SKM-1 treated with dmso at 0.1 percent for 144 hours (cell line): ENCODE data around the gene NCKAP5.
"Not testable (repeated sequence)": the region's sequence is repeated elsewhere in the genome, so short reads cannot be mapped to it uniquely, and the experiment has no call there.

Experiments used
- DNase-seq: peaks from one replicate; lab custom pipeline; 2025; ENCODE audit not compliant: unreplicated experiment; lab: John Stamatoyannopoulos, UW

NCKAP5 gene

DNA sequence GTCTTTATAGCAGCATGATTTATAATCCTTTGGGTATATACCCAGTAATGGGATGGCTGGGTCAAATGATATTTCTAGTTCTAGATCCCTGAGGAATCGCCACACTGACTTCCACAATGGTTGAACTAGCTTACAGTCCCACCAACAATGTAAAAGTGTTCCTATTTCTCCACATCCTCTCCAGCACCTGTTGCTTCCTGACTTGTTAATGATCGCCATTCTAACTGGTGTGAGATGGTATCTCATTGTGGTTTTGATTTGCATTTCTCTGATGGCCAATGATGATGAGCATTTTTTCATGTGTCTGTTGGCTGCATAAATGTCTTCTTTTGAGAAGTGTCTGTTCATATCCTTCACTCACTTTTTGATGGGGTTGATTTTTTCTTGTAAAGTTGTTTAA lies 868.5 kb downstream of the NCKAP5 start:
- not testable (repeated sequence) for DNase-seq

- DNase-seq, result not testable (repeated sequence)
These were observed 869.9 kb downstream of the NCKAP5 start for GRCh38 chr2:132698347-132698746.

- DNase-seq, result no peak
These were observed 870.6 kb downstream of the NCKAP5 start for GRCh38 chr2:132697556-132698205.

- DNase-seq, result no peak
These were observed 875.4 kb downstream of the NCKAP5 start for GRCh38 chr2:132692816-132693215.

- DNase-seq, result no peak
These were observed 876.7 kb downstream of the NCKAP5 start for GRCh38 chr2:132691556-132691955.

DNA sequence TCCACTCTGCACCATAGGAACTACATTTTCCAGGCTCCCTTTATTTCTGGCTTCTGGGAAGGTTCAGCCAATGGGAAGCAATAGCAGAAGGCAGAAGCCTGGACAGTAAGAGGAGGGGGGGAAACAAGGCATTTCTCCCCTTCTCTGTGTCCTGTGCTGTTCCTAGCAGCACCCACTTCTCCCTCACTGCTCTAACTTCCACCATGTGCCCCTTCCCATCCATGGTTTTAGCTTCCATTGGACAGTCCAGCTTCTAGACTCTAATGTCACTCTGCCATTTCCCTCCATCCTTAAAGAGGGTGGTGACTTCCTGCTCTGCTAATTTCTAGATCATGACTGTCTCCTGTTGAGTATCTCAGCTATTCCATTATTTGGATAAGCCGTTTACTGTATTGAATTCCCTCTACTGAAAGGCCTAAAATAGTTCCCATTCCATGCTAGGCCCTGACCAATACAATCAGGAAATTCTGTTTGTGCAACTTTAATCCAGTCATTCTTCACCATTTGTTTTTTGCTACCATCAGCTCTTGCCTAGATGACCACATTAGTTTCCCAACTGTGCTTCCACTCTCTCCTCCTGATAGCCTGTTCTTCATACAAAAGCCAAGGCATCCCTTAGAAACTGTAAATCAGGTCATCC lies 877.5 kb downstream of the NCKAP5 start:
- no peak for DNase-seq

DNA sequence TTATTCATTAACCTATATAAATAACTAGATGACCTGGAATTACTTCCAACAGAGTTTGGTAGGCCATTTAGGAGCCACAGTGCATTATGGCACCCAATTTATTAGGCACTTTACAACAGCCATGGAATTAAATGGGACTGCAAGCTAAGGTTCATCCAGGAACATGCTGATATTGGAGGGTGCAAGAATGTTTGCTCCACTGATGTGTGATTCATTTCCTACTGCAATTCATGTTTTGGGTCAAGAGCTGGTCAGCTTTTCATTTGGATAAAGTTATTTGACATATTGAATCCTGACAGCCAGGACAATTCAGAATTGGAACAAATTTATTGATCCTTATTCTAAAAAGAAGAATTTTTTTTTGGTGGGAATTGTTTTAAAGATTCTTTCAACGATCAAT lies 886.5 kb downstream of the NCKAP5 start:
- no peak for DNase-seq

- DNase-seq, result no peak
These were observed 887.7 kb downstream of the NCKAP5 start for GRCh38 chr2:132680544-132680943.

- DNase-seq, result no peak
These were observed 889.8 kb downstream of the NCKAP5 start for GRCh38 chr2:132678483-132678882.

GRCh38 chr2:132677661-132678060 lies 890.6 kb downstream of the NCKAP5 start:
- no peak for DNase-seq

DNA sequence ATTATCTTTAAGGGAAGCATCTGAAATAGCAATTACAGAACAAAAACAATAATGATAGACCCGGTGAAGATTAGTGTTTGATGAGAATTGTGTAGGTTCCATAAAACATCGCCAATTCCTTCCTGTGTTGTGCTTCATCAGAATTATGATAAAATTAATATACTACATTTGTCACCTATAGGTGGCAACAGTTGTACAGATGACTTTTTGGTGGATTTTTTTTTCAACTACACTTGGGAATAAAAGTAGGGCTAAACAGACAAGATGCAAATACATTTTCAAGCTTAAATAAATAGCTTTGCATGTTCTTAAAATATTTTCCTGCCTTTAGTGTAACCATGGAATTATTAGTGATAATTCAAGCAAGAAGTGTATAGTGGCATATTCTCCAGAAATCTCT lies 891.3 kb downstream of the NCKAP5 start:
- DNase-seq, result no peak

DNA sequence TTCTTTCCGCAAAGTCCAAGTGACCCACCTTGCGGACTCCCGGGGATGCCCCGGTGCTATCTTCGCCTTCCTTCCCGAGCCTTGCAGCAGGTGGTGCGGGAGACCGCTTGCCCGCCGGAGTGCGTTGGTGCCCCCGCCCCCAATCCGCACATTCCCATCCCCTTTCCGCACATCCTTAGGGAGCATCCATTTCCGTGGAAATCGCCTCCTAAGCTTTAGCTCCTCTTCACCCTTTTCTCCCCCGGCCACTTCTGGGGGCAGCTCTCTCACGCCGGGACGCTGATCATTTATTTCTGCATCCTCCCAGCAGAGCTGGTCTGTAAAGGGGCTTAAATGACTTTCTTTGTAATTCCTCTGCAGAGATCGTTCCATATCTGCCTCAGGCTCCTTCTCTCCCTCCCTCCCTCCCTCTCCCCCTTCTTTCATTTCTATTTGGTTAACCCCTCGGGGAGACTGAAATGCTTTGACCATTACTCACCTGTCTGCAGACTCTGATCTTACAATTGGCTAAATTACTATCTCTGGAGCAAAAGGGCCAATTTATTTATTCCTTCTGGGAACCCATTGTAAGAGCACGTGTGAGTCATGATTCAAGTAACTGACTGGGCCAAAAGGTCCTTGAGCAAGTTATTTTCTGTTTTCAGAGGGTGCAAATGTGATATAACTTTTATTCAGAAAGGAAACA lies 897.0 kb downstream of the NCKAP5 start:
- DNase-seq, result no peak

- DNase-seq, result no peak
These were observed 897.6 kb downstream of the NCKAP5 start for GRCh38 chr2:132670496-132671150.

- no peak for DNase-seq
These were observed 898.3 kb downstream of the NCKAP5 start, which contains the start of gene LYPD1 for GRCh38 chr2:132669908-132670495. LYPD1 (minus strand) TSS chr2:132670205; CDS start chr2:132669932, 273 bp downstream.

GRCh38 chr2:132668987-132669907 lies 899.0 kb downstream of the NCKAP5 start:
- no peak for DNase-seq

- DNase-seq, result no peak
These were observed 900.0 kb downstream of the NCKAP5 start for GRCh38 chr2:132668189-132668823.

DNA sequence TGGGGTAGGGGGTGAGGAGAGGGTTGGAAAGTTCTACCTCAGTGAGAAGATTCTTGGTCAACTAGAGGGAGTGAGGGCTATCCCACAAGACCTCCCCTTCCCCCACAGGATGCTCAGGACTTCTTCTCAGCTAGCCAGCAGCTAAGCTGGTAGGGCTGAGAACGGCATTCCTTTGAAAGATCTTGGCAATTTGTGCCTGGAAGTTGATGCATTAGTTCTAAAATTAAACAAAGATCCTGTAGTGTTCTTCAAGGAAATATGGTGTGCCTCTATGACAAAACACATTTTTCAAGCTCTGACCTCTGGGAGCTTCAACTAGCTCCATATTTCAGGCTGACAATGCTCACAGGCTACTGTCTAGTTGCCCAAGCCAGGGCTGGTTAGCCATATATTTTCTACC lies 900.6 kb downstream of the NCKAP5 start:
- DNase-seq, result no peak

DNA sequence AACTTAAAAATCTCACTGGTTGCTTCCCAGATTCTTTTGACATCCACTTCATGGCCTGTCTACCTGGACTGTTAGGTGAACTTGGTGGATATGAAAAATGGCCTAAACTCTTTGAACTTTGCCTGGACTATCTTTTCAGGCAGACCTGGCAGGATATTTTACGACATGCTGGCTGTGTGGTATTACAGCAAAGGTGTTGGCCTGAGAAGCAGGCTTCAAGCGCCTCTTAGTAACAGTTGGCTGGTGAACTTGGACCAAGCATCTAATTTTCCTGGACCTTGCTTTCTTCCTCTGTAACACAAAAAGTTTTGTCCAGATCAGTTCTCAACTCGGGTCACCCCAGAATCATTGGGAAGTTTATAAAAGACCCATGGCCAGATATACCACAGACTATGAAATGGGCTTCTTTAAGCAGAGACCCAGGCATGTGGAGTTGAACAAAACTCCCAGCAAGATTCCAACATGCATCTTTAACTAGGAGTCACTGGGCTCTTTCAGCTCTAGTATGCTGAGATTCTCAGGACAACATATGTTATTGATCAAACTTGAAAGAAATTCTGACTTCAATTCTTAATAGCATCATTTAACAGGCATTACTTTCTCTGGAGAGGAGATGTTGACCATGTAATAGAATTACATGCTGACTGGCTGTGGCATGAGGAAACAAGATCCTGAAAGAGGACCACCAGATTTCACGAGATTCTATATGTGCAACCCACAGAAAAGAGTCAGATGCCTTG lies 902.7 kb downstream of the NCKAP5 start:
- no peak for DNase-seq

DNA sequence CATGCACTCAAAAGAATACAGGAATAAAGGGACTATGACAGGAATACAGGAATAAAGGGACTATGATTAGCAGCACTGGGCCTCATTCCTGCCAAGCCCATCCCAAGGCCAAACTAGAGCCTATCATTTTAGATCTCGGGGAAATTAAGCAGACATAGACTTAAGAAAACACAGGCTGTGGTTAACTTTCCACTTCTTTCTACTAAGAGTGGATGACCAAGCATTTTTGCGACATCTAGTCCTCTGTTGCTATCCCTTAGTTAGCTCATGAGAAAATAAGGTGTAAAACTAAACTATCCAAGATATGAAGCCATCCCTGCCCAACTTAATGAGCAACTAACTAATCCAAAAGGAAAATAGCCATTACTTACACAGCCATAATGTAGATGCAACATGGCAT lies 904.2 kb downstream of the NCKAP5 start:
- DNase-seq, result no peak
